ENCODE data around the gene VPS33A. TPM values are rescaled to one million over a fixed set of nuclear protein-coding genes. Genes with fewer than 3 reads are reported as not detected.

VPS33A gene
- total RNA-seq, 4 donors from 2014 or later = 16.1 to 27.1 (median 20.5) TPM

- in situ Hi-C loops (cut with MboI; ENCODE audit: low sequenced_read_pairs in 4 of 4) (no loop called here), intact Hi-C loops (cut with DNase I; ENCODE audit: low total_unique reads) (no loop called here)
- ATAC-seq (no peak), DNase-seq (no peak)
- Histone ChIP-seq H3K4me3 (no peak overlapping the region), H3K36me3 (peaks cover 0 to 49% of the 10 kb centered on the region in 2 donors), H3K27me3 (no peaks in the 10 kb centered on the region), H3K27ac (no peak overlapping the region), H3K4me1 (no peaks in the 10 kb centered on the region), H3K9me3 (no peaks in the 10 kb centered on the region)
- TF ChIP-seq POLR2A (IDR thresholded peaks at IDR 0.05) = no peak
- TF ChIP-seq, protein P1, sequence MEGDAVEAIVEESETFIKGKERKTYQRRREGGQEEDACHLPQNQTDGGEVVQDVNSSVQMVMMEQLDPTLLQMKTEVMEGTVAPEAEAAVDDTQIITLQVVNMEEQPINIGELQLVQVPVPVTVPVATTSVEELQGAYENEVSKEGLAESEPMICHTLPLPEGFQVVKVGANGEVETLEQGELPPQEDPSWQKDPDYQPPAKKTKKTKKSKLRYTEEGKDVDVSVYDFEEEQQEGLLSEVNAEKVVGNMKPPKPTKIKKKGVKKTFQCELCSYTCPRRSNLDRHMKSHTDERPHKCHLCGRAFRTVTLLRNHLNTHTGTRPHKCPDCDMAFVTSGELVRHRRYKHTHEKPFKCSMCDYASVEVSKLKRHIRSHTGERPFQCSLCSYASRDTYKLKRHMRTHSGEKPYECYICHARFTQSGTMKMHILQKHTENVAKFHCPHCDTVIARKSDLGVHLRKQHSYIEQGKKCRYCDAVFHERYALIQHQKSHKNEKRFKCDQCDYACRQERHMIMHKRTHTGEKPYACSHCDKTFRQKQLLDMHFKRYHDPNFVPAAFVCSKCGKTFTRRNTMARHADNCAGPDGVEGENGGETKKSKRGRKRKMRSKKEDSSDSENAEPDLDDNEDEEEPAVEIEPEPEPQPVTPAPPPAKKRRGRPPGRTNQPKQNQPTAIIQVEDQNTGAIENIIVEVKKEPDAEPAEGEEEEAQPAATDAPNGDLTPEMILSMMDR (IDR thresholded peaks at IDR 0.05 in 4 of 5, conservative IDR thresholded peaks at IDR 0.05 in 1 of 5) = no peak
Observed at GRCh38 chr12:122235741-122236140, 30.6 kb downstream of the VPS33A start.

GRCh38 chr12:122232691-122233090 is 33.6 kb downstream of the VPS33A start:
- intact Hi-C loops (cut with DNase I; ENCODE audit: low total_unique reads) (no loop called here), in situ Hi-C loops (cut with MboI; ENCODE audit: low sequenced_read_pairs in 4 of 4) (no loop called here)
- no peak overlapping the region for H3K4me3 ChIP-seq
- H3K9me3 ChIP-seq = no peaks in the 10 kb centered on the region
- TF ChIP-seq, protein P1 (IDR thresholded peaks at IDR 0.05 in 4 of 5, conservative IDR thresholded peaks at IDR 0.05 in 1 of 5) = no peak
- no peak for TF ChIP-seq POLR2A (IDR thresholded peaks at IDR 0.05)
- no peak overlapping the region for H3K27ac ChIP-seq
- DNase-seq (no peak), ATAC-seq (no peak)
- H3K4me1 ChIP-seq = no peaks in the 10 kb centered on the region
- H3K36me3 ChIP-seq = peaks cover 0 to 55% of the 10 kb centered on the region in 2 donors
- no peaks in the 10 kb centered on the region for H3K27me3 ChIP-seq

DNA sequence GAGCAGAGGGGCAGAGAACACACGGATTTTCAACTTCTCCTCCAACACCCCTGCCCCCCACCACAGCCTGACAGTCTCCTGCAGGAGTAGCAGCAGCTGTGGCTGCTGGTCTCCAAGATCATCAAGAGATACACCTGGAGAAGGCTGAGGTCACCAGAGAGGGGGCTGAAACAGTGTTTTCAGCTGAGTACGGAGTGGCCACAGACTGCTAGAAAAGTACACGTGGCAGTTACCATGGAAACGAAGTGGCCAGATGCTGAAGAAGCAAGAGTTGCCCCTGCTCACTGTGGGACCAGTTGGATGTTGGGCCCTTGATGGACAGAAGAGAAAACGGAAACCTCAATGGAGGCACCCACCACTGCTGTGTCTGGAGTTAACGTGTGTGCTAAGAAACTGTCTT is 35.5 kb downstream of the VPS33A start:
- no peak for TF ChIP-seq POLR2A (IDR thresholded peaks at IDR 0.05)
- intact Hi-C loops (cut with DNase I; ENCODE audit: low total_unique reads) = no loop called here
- peaks cover 0 to 55% of the 10 kb centered on the region in 2 donors for H3K36me3 ChIP-seq
- no peak for ATAC-seq
- no peak for DNase-seq
- no peak overlapping the region for H3K27ac ChIP-seq
- in situ Hi-C loops (cut with MboI; ENCODE audit: low sequenced_read_pairs in 4 of 4) = no loop called here
- no peaks in the 10 kb centered on the region for H3K9me3 ChIP-seq
- H3K4me3 ChIP-seq = no peak overlapping the region
- peaks cover 7 to 8% of the 10 kb centered on the region in 2 donors for H3K4me1 ChIP-seq
- no peaks in the 10 kb centered on the region for H3K27me3 ChIP-seq

DNA sequence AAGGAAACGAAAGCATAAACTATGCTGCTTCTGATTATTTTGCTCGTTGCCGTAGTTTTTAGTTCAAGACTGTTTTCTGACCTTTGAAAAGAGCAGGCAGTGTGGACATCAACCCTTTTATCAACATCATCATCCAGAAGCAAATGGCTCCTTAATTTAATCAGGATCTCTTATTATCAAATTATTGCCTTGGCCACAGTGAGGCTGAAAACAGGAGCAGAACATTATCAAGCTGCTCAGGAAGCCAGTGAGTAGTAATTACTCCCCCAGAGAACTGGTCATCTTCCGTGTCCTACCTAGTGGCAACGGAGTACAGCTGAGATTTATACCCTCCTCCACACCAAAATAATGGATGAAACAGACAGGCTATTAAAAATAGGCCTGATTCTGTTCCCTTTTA is 38.2 kb downstream of the VPS33A start:
- H3K27me3 ChIP-seq = no peaks in the 10 kb centered on the region
- H3K4me3 ChIP-seq = no peak overlapping the region
- in situ Hi-C loops (cut with MboI; ENCODE audit: low sequenced_read_pairs in 4 of 4) (no loop called here), intact Hi-C loops (cut with DNase I; ENCODE audit: low total_unique reads) (loop anchor here (5.0 to 10.0 kb wide), 2 partner anchors 39 to 527 kb away; partner anchors contain the start of genes DENR and VPS33A)
- peaks cover 0 to 37% of the 10 kb centered on the region in 2 donors for H3K36me3 ChIP-seq
- no peaks in the 10 kb centered on the region for H3K9me3 ChIP-seq
- no peak for TF ChIP-seq POLR2A (IDR thresholded peaks at IDR 0.05)
- TF ChIP-seq, protein P1 (IDR thresholded peaks at IDR 0.05 in 4 of 5, conservative IDR thresholded peaks at IDR 0.05 in 1 of 5) = no peak
- no peak overlapping the region for H3K27ac ChIP-seq
- ATAC-seq = no peak
- peaks cover 19 to 21% of the 10 kb centered on the region in 2 donors for H3K4me1 ChIP-seq
- no peak for DNase-seq

DNA sequence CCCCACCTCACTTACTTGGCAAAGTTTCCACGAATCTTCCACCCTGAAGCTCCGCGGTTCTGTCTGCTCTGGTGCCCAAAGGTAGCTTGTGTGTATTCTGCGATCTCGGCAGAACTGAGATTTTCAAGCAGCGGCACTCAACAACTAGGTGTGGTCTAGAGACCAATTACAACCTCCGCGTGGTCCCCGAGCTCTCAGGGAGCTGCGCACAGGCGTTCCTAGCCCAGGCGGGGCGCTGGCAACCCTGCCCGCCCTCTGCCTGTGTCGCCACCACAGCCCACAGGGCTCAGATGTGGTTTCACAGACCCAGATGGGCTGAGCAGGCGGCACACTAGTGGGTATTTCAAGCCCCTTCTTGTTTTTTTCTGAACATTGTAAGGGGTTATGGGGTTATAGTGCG is 39.0 kb downstream of the VPS33A start:
- in situ Hi-C loops (cut with MboI; ENCODE audit: low sequenced_read_pairs in 4 of 4) (no loop called here), intact Hi-C loops (cut with DNase I; ENCODE audit: low total_unique reads) (loop anchor here (5.0 to 10.0 kb wide), 2 partner anchors 40 to 527 kb away; partner anchors contain the start of genes DENR and VPS33A)
- Histone ChIP-seq H3K4me1 (peaks cover 19 to 21% of the 10 kb centered on the region in 2 donors), H3K36me3 (peaks cover 0 to 36% of the 10 kb centered on the region in 2 donors), H3K27ac (no peak overlapping the region), H3K4me3 (no peak overlapping the region), H3K9me3 (no peaks in the 10 kb centered on the region), H3K27me3 (no peaks in the 10 kb centered on the region)
- TF ChIP-seq, protein P1 (IDR thresholded peaks at IDR 0.05 in 4 of 5, conservative IDR thresholded peaks at IDR 0.05 in 1 of 5) = no peak
- ATAC-seq (no peak), DNase-seq (no peak)
